PFSK-1 (cell line): ENCODE measurements around the gene TSKU.

Experiments used
- POLR2AphosphoS5 ChIP-seq: IDR thresholded peaks from 2 replicates; pipeline ENCODE4 v1.6.1; 2012; ENCODE audit warnings: low read depth, mild to moderate bottlenecking, control low read depth, low read length, moderate library complexity
- REST ChIP-seq, 2 experiments: IDR thresholded peaks; 2 replicates each; pipeline versions ENCODE4 v1.6.1 to v1.8.0; 2011 to 2012; ENCODE audit warnings: low read depth in 2 of 2, low read length in 2 of 2, control low read depth in 1 of 2, inconsistent platforms in 1 of 2, mild to moderate bottlenecking in 1 of 2, moderate library complexity in 1 of 2; ENCODE audit not compliant: insufficient read depth in 1 of 2

GRCh38 chr11:76799066-76799804 lies 16.1 kb downstream of the TSKU start:
- TF ChIP-seq REST (IDR thresholded peaks at IDR 0.05; ENCODE audit: insufficient read depth in 1 of 2, low read depth in 2 of 2, low read length in 2 of 2), result no peak
- TF ChIP-seq POLR2AphosphoS5, result no peak
